ENCODE measurements around the gene RAB17. TPM values are rescaled to one million over a fixed set of nuclear protein-coding genes. Genes with fewer than 3 reads are reported as not detected.
A peak's percentile ranks its signal among the peaks of the same experiment; 100 is the strongest.

Gene RAB17
- total RNA-seq, 3 donors from 2014 or later (not counting 1 experiment from before 2014, with no cell fraction given), result not detected

DNA sequence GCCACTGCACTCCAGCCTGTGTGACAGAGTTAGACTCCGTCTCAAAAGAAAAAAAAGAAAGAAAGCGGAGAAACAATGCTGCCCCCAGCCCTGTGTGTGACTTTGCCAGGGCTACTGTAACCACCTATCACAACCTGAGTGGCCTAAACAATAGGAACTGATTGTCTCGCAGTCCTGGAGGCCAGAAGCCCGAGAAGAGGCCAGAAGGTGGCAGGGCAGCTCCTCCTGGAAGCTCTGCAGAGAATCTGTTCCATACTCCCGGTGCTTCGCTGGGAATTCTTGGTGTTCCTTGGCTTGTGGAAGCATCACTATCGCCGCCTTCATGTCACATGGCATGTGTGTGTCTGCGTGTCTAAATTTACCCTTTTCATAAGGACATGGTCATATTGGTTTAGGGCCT lies 14.4 kb upstream of the RAB17 start:
- Mint-ChIP-seq H3K27ac (peak overlapping the region; percentile 53 to 85), H3K27me3 (ENCODE audit: low read depth in 2 of 2) (peaks cover 0 to 4% of the 10 kb centered on the region in 2 donors), H3K36me3 (no peaks in the 10 kb centered on the region), H3K4me1 (peaks cover 16 to 18% of the 10 kb centered on the region in 2 donors), H3K9me3 (no peaks in the 10 kb centered on the region), H3K4me3 (no peak overlapping the region)
- H3K27ac ChIP-seq (ENCODE audit: low read length), result no peak overlapping the region
- no peak for DNase-seq
- H3K27me3 ChIP-seq (ENCODE audit: control insufficient read depth, insufficient read depth, low read length), result no peaks in the 10 kb centered on the region
- no peak for ATAC-seq
- intact Hi-C loops (cut with micrococcal nuclease), result no loop called here
- H3K36me3 ChIP-seq (ENCODE audit: control insufficient read depth, insufficient read depth, low read length), result no peaks in the 10 kb centered on the region
- no peaks in the 10 kb centered on the region for H3K9me3 ChIP-seq (ENCODE audit: control insufficient read depth, insufficient read depth, low read length)
- no peak overlapping the region for H3K4me3 ChIP-seq (ENCODE audit: low read length)
- TF ChIP-seq, protein P1, sequence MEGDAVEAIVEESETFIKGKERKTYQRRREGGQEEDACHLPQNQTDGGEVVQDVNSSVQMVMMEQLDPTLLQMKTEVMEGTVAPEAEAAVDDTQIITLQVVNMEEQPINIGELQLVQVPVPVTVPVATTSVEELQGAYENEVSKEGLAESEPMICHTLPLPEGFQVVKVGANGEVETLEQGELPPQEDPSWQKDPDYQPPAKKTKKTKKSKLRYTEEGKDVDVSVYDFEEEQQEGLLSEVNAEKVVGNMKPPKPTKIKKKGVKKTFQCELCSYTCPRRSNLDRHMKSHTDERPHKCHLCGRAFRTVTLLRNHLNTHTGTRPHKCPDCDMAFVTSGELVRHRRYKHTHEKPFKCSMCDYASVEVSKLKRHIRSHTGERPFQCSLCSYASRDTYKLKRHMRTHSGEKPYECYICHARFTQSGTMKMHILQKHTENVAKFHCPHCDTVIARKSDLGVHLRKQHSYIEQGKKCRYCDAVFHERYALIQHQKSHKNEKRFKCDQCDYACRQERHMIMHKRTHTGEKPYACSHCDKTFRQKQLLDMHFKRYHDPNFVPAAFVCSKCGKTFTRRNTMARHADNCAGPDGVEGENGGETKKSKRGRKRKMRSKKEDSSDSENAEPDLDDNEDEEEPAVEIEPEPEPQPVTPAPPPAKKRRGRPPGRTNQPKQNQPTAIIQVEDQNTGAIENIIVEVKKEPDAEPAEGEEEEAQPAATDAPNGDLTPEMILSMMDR (IDR thresholded peaks at IDR 0.05), result no peak
- 86% methylated on average over 9 of the region's 9 CpGs for WGBS (ENCODE audit: insufficient coverage)
- H3K4me1 ChIP-seq (ENCODE audit: control insufficient read depth, insufficient read depth, low read length), result peaks cover 18% of the 10 kb centered on the region

DNA sequence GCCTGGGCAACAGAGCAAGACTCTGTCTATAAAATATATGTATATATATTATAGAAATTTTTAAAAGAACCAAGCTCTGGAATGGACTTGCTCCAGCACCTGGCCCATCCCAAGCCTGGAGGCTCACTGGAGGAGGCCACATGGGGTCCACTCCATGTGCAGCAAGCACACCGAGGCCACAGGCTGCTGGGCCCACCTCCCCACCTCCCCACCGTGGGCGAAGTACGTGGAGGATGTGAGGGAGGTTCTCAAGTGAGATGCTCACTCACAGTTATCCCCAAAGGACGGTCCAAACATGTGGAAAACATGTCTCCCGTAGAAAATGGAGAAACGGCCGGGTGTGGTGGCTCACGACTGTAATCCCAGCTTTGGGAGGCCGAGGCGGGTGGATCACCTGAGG lies 13.9 kb upstream of the RAB17 start:
- 95% methylated on average over 8 of the region's 11 CpGs for WGBS (ENCODE audit: insufficient coverage)
- Histone ChIP-seq H3K4me3 (ENCODE audit: low read length) (no peak overlapping the region), H3K9me3 (ENCODE audit: control insufficient read depth, insufficient read depth, low read length) (no peaks in the 10 kb centered on the region), H3K27ac (ENCODE audit: low read length) (peak overlapping the region; percentile 77), H3K27me3 (ENCODE audit: control insufficient read depth, insufficient read depth, low read length) (no peaks in the 10 kb centered on the region), H3K4me1 (ENCODE audit: control insufficient read depth, insufficient read depth, low read length) (peaks cover 18% of the 10 kb centered on the region), H3K36me3 (ENCODE audit: control insufficient read depth, insufficient read depth, low read length) (no peaks in the 10 kb centered on the region)
- Mint-ChIP-seq H3K4me3 (no peak overlapping the region), H3K27me3 (ENCODE audit: low read depth in 2 of 2) (peaks cover 0 to 4% of the 10 kb centered on the region in 2 donors), H3K9me3 (no peaks in the 10 kb centered on the region), H3K36me3 (no peaks in the 10 kb centered on the region), H3K4me1 (peaks cover 16 to 18% of the 10 kb centered on the region in 2 donors), H3K27ac (peak overlapping the region; percentile 85 to 93)
- intact Hi-C loops (cut with micrococcal nuclease), result no loop called here
- ATAC-seq, result no peak
- TF ChIP-seq, protein P1 (IDR thresholded peaks at IDR 0.05), result no peak
- no peak for DNase-seq

DNA sequence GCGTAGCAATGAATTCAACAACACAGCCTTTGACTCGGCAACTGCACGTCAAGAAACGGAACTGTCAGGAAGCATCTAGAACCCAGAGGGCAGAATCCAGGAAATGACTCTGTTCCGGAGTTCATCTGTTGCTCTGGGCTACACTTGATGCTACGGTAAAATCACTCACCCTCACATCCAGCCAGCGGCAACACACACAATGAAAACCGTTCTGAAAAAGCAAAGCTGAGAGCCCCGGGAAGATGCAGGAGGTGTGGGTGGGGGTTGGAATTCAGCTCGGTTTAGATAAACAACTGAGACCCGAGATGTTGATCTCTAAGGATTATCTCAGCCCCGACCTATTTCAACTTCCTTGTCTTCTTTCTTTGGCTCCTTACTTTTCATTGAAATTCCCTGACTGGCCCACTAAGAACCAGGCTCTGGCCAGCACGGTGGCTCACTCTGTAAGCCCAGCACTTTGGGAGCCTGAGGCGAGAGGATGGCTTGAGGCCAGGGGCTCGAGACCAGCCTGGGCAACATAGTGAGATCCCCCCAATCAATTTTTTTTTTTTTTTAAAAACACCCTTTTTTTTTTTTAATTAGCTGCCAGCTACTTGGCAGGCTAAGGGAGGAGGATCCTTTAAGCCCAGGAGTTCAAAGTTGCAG lies 13.3 kb upstream of the RAB17 start:
- TF ChIP-seq, protein P1 (IDR thresholded peaks at IDR 0.05), result no peak
- ATAC-seq, result peak; percentile 96 to 98 (median 98)

More for the DNA sequence above, 13.3 kb upstream of the RAB17 start:
- intact Hi-C loops (cut with micrococcal nuclease), result no loop called here
- Histone ChIP-seq H3K27ac (ENCODE audit: low read length) (peak overlapping the region; percentile 77), H3K4me1 (ENCODE audit: control insufficient read depth, insufficient read depth, low read length) (peaks cover 18% of the 10 kb centered on the region), H3K4me3 (ENCODE audit: low read length) (peak overlapping the region; percentile 23), H3K27me3 (ENCODE audit: control insufficient read depth, insufficient read depth, low read length) (no peaks in the 10 kb centered on the region), H3K36me3 (ENCODE audit: control insufficient read depth, insufficient read depth, low read length) (no peaks in the 10 kb centered on the region), H3K9me3 (ENCODE audit: control insufficient read depth, insufficient read depth, low read length) (no peaks in the 10 kb centered on the region)
- WGBS (ENCODE audit: insufficient coverage), result 19% methylated on average over 14 of the region's 15 CpGs
- Mint-ChIP-seq H3K27me3 (ENCODE audit: low read depth in 2 of 2) (peaks cover 0 to 4% of the 10 kb centered on the region in 2 donors), H3K4me1 (peaks cover 16 to 18% of the 10 kb centered on the region in 2 donors), H3K36me3 (no peaks in the 10 kb centered on the region), H3K4me3 (peak overlapping the region; percentile 74), H3K27ac (peak overlapping the region; percentile 85 to 93), H3K9me3 (no peaks in the 10 kb centered on the region)
- DNase-seq, result peak; percentile 39 to 87

All from natural killer cell (primary cell).